ENCODE data around the gene RTN4R. TPM values are rescaled to one million over a fixed set of nuclear protein-coding genes. Genes with fewer than 3 reads are reported as not detected.
"Not testable (repeated sequence)": the region's sequence is repeated elsewhere in the genome, so short reads cannot be mapped to it uniquely, and the experiment has no call there.

The RTN4R gene
- polyA plus RNA-seq, 3 donors: 4.6 to 10.3 (median 7.1) TPM

DNA sequence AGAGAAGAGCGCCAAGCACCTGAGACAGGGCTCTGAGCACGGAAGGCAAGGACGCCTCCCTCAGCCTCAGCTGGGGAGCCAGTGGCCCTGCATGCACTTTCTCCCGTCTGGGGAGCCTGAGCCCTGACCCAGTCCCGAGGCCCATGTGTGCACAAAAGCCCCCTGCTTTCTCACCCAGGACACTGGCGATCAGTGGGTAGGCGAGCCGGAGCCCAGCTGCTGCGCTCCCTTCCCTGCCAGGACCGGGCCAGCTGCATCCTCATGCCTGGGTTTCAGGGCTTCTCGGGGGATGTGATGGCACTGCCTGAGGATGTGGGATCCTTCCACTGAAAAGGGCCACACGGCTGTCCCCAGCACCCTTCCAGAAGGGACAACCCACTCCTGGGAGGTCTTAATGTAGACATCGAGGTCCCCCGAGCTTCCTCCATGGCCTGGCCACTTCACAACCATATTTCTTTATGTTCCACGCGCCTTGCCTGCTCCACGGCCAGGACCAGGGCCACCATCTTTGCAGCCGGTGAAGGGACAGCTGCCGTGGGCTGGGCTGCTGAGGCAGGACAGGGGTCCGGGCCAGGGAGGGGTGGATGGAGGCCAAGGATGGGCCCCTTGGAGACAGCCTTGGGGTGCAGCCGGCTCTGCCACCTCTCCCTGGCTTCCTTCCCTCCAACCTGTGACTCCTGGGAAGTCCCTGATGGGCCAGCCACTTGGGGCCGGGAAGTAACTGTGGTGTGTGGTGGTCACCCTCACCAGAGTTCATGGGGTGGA, 10.8 kb upstream of the RTN4R start:
- not testable (repeated sequence) for DNase-seq (ENCODE audit: extremely low read depth in 1 of 11, low read depth in 9 of 11, low spot score in 4 of 11)

DNA sequence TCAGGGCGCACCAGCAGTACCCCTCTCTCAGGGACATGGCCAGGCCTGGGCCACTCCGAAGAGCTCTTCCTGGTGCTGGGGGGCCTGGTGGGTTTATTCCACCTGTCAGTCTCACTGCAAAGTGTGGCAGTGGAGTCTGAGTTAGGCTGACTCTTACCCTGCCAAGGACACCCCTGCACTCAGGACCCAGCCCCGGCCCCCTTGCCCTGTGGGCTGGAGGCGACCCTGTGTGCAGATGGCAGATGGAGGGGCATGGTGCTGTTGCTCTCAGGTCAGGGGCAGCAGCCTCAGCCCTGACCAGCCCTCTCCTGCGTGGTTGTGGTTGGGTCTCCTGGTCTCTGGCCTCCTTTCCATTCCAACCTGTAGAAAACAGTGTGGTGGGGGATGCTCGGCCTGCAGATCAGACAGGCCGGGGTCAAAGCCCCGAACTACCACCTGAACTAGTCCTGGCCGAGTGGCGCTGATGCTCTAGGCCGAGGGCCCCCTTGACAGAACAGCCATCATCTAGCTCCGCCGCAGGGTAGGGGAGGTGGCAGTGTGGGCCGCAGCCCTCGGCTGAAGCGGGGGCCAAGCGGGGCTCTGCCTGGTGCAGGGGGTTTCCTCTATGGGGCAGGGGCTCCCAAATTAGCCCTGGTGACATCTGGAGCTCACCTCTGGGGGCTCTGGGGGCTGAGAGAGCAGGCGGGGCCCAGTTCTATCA, 10.0 kb upstream of the RTN4R start:
- not testable (repeated sequence) for DNase-seq (ENCODE audit: extremely low read depth in 1 of 11, low read depth in 9 of 11, low spot score in 4 of 11)

- DNase-seq (ENCODE audit: extremely low read depth in 1 of 11, low read depth in 9 of 11, low spot score in 4 of 11): no peak
Observed at GRCh38 chr22:20276468-20276867, 8.3 kb upstream of the RTN4R start.

GRCh38 chr22:20275836-20276235, 7.7 kb upstream of the RTN4R start:
- no peak for DNase-seq (ENCODE audit: extremely low read depth in 1 of 11, low read depth in 9 of 11, low spot score in 4 of 11)

GRCh38 chr22:20275325-20275724, 7.2 kb upstream of the RTN4R start:
- DNase-seq (ENCODE audit: extremely low read depth in 1 of 11, low read depth in 9 of 11, low spot score in 4 of 11): not testable (repeated sequence)

GRCh38 chr22:20274374-20274773, 6.3 kb upstream of the RTN4R start:
- not testable (repeated sequence) for DNase-seq (ENCODE audit: extremely low read depth in 1 of 11, low read depth in 9 of 11, low spot score in 4 of 11)

DNA sequence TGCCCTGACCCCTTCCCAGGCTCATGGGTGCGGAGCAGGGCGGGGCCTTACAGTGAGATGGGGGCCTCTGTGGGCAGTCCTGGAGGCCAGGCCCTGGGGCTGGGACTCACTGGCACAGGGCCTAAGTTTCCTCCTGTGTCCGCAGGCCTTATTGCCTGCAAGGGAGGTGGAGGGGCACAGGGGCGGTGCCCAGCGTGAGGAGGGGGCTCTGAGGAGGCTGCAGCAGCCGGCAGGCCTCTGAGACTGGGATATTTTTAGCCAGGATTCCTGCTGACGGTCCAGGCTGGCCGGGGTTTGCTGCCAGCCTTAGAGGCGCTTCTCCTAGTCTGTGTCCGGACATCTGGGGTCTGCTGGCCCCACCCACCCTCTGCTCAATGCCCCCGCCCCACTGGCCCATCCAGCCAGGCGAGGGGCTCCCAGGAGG, 5.7 kb upstream of the RTN4R start:
- DNase-seq (ENCODE audit: extremely low read depth in 1 of 11, low read depth in 9 of 11, low spot score in 4 of 11): no peak

GRCh38 chr22:20272700-20273099, 4.6 kb upstream of the RTN4R start:
- no peak for DNase-seq (ENCODE audit: extremely low read depth in 1 of 11, low read depth in 9 of 11, low spot score in 4 of 11)

DNA sequence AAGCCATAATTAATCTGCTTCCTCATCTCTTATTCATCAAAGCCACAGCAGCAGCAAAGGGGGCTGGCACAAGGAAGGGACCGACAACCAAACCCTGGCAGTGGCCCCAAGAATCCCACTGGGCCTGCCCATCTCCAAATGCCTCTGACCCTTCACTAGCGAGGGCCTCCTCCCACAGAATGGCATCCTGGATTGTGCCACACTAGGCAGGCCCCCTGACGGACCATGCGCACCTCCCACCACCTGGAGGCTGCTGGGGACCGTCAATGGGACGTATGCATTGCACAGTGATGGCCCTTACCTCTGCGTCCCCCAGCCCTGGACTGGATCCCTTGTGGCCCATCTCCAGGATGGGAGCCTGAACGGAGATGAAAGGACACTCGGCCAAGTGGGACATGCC, 4.1 kb upstream of the RTN4R start:
- DNase-seq (ENCODE audit: extremely low read depth in 1 of 11, low read depth in 9 of 11, low spot score in 4 of 11): no peak

GRCh38 chr22:20271114-20271994, 3.2 kb upstream of the RTN4R start:
- DNase-seq (ENCODE audit: extremely low read depth in 1 of 11, low read depth in 9 of 11, low spot score in 4 of 11): no peak

DNA sequence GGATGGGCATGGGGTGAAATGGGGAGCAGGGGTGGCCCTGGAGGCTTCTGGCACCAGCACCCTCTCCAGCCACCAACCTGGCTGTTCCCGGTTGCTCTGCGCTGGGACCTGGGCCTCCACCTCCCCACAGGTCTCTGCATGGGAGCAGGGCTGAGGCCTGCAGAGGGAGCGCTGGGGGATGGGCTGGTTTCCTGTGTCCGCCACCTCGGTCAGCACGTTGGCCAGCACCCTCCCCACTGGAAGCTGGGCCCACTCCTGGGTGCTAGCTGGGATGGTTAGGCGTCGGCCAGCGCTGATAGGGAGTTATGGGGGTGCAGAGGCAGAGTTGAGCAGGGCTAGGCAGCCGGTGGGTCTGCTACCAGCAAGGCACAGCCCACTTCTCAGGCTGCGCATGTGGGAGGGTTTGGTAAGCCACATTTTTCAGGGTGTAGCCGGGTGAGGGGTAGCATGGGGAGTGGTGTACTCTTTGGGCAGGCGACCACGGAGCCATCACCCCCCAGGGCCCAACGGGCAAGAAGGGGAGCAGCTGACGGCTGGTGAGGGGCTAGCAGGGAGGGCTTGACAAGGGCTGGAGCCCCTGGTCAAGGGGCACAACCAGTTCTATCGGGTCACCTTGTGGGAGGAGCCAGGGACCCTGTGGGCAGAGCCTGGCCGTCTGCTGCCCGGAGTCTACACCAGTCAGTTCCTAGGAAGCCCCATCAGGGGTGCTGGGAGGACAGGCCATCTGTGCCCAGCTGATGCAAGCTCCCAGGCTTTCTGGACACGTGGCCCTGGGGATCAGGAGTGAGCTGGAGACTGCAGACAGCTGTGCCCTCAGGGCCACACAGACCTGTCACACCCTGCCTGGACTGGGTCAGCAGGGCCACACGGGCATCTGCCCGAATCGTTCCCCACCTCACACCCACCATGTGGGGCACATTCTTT, 2.3 kb upstream of the RTN4R start:
- not testable (repeated sequence) for DNase-seq (ENCODE audit: extremely low read depth in 1 of 11, low read depth in 9 of 11, low spot score in 4 of 11)

DNA sequence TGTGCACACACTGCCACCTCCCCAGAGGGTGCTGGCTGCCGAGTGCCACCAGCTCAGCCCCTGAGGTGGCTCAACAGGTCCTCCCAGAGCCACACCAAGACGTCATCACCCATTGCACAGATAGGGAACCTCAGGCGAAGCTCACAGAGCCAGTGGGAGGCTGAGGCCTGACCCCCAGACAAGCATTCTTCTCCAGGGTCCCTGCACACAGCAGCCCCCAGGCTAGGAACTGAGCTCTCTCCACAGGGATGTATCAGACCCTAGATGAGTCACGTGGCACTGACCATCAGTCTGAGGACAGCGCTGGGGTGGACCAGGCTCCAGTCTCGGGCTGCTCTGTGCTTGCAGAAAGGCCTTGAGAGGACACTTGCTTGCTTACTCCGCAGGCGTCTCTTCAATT, 1.6 kb upstream of the RTN4R start:
- not testable (repeated sequence) for DNase-seq (ENCODE audit: extremely low read depth in 1 of 11, low read depth in 9 of 11, low spot score in 4 of 11)

GRCh38 chr22:20269201-20269600, 1.1 kb upstream of the RTN4R start:
- not testable (repeated sequence) for DNase-seq (ENCODE audit: extremely low read depth in 1 of 11, low read depth in 9 of 11, low spot score in 4 of 11)

DNA sequence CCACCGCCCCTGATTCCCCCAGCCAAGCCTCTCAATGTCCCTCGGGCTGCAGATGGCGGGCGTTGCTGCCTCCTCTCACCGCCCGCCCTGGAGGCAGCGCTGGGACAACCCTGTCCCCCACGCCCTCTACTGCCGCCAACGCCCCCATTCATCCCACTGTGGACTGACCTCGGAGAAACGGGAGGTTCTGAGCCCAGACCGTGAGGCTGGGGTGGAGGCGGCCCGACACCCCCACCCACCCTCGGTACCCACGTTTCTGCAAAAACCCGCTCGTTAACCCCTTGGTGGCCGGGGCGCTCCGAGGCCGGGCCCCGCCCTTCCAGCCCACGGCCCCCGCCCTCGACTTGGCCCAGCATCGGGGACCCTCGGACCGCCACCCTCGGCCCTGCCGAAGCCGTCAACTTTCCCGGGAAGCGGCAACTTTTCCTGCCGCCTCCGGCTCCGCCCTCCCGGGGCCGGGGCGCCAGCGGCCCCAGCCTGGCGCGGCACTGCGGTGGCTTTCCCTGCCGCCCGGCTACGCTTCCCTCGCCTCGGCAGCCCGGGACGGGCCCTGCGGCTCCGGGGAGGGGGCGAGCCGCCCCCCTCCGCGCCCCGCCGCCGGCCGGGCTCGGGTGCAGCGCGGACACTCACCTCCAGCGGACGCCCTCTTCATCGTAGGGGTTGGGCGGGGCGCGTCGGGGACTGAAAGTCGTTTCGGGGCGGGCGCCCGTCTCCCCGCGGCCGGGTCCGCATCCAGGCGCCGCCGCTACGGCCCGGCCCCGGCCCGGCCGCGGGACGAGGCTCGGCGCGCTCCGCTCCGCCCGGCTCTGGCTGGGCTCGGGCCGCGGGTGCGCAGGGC, 458 bp downstream of the RTN4R start:
- no peak for DNase-seq (ENCODE audit: extremely low read depth in 1 of 11, low read depth in 9 of 11, low spot score in 4 of 11)

DNA sequence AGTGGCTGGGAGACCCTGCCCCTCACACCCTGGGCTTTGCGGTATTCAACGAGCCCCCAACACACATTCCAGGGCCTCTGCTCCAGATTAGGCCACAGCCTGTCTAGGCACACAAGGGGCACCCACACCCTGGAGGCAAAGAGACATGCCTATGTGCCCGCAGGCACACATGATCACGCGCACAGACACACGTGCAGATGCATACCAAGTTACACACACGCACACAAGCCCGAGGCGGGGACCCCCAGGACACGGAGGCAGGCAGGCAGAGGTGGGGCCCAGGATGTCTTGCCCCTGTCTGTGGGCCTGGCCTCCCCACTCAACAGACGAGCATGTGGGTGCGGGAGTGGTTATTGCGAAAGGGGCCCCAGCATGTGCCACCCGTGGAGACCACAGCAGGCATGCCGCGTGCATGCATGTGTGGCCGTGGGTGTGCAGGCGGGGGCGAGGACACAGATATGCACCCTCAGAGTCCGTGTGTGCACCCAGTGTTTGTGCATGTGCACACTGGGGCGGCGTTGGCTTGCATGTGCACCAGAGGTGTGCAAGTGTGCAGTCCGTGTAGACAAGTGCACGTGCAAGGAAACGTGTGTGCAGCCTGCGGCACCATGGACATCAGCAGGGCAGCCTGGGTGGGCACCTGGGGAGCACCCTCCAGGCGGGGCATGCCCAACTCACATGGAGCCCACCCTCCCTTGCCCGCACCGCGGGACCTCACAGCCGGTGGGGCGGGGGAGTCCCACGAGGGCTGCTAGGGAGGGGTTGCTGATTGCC, 1.3 kb downstream of the RTN4R start:
- DNase-seq (ENCODE audit: extremely low read depth in 1 of 11, low read depth in 9 of 11, low spot score in 4 of 11): not testable (repeated sequence)

DNA sequence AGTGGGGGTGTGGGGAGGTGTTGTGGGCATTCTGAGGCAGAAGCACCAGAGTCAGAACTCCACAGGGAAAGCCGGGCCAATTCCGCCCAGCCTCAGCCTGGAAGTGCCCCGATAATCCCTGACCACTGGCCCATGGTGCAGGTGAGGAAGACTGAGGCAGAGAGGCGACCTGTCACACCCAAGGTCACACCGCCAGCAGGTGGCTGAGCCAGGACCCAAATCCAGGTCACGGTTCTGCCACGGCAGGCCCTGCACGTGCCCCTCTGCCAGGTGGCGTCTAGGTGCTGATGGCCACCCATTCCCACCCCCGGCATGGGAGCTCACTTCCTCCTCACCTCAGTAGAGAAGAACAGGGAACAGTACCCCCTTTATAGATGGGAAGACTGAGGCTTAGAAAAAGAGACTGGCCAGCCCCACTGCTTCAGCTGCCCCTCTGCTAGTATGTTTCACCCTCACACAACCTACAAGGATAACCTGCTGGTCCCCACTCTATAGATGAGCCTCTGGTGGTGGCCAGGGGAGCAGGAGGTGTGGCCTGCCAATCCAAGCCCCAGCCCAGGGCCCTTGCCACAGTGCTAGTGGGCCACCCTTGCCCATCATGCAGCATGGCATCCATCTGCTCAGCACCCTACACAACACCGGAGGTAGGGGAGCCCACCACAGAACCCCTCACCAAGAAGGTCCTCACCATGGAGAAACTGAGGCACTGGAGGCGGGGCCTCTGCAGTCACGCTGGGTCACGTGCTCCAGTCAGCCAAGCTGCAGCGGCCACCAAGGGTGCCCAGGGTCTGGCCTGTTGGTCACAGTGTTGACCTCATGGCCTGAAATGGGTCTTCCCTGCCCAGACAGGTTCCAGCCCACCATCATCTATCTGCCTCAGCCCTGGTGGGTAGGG, 2.1 kb downstream of the RTN4R start:
- DNase-seq (ENCODE audit: extremely low read depth in 1 of 11, low read depth in 9 of 11, low spot score in 4 of 11): not testable (repeated sequence)
